Stimulated activated CD4-positive, alpha-beta T cell treated with anti-CD3 and anti-CD28 coated beads, Interleukin-4, amount 100 ng/mL, for 24 hours (primary cell): Measurements from ENCODE around the gene NQO2.
"Not testable (repeated sequence)": the region's sequence is repeated elsewhere in the genome, so short reads cannot be mapped to it uniquely, and the experiment has no call there.

Experiments used
- DNase-seq: peaks from one replicate; pipeline ENCODE4 v3.0.0-alpha.2; 2020

NQO2 gene

GRCh38 chr6:3016473-3017280 is 17.0 kb downstream of the NQO2 start:
- DNase-seq, result no peak

DNA sequence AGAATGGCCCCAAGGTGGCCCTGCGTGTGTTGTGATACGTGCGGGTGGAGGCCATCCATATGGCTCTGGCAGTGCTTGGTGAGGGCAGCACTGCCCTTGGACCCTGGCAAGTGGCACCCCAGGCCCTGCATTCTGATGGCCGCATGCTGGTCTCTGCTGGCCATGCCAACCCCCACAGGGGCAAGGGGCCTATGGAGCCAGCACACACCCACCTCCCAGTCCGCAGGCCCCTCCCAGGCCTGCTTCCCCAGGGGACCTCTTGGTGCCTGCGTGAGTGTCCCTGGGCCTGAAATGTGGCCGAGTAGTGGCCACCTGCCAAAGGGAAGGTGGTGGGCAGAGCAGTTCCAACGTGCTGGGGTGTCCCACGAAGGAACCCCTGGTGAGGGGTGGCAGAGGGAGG is 17.6 kb downstream of the NQO2 start:
- DNase-seq, result no peak

GRCh38 chr6:3019065-3019464 is 19.4 kb downstream of the NQO2 start:
- no peak for DNase-seq

GRCh38 chr6:3019749-3020320 is 20.1 kb downstream of the NQO2 start:
- DNase-seq, result no peak

DNA sequence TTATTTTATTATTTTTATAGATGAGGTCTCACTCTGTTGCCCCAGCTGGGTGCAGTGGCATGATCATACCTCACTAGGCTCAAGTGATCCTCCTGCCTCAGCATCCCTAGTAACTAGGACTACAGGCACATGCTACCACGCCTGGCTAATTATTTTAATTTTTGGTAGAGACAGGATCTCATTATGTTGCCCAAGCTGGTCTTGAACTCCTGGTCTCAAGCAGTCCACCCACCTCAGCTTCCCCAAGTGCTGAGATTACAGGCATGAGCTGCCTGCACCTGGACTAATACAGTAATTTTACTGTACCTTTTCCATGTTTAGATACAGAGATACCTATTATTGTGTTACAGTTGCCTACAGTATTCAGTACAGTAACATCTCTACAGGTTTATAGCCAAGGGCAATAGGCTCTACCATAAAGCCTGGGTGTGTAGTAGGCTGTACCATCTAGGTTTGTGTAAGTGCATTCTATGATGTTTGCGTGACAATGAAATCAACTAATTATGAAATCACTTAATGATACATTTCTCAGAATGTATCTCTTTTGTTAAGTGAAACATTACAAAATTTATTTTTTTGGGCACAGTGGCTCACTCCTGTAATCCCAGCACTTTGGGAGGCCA is 21.4 kb downstream of the NQO2 start:
- DNase-seq, result not testable (repeated sequence)

DNA sequence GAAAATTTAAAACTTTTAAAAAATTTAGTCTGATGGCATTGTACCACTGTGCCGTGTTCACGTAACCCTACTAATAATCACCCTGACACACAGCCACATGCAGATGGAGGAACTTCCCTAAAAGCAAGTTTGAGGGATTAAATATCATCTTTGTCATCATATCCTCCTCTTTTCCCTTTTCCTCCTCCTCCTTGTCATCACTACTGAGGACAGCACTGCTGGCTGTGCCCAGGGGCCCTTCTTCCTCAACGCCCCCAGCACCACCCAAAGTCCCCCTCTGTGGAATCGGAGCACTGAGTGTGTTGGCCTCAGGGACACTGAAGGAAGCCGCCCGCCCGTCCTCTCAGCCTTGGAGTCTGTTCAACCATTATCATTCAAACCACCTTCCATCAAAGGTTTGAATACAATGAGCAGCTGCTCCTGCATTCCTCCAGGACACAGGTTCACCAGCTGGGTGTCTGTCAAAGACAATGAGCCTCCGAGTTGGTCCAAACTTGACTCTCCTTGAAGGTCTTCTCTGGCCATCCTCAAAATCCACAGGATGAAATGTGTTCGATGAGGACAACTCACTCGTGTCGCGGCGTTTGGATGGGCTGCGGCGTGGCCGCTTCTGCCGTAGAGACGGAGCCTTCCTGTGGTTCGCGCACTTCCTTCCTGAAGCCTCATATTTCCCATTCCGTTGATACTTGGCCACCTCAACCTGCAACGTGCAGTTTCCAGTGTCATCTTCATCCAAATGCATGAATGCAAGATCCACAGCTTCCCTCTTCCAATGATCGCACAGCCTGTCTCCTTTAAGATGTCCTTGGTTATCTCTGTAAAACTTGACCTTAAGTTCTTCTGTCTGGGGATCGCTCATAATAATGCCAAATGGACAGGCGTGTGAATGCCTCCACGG is 23.3 kb downstream of the NQO2 start:
- DNase-seq, result peak; percentile 34

DNA sequence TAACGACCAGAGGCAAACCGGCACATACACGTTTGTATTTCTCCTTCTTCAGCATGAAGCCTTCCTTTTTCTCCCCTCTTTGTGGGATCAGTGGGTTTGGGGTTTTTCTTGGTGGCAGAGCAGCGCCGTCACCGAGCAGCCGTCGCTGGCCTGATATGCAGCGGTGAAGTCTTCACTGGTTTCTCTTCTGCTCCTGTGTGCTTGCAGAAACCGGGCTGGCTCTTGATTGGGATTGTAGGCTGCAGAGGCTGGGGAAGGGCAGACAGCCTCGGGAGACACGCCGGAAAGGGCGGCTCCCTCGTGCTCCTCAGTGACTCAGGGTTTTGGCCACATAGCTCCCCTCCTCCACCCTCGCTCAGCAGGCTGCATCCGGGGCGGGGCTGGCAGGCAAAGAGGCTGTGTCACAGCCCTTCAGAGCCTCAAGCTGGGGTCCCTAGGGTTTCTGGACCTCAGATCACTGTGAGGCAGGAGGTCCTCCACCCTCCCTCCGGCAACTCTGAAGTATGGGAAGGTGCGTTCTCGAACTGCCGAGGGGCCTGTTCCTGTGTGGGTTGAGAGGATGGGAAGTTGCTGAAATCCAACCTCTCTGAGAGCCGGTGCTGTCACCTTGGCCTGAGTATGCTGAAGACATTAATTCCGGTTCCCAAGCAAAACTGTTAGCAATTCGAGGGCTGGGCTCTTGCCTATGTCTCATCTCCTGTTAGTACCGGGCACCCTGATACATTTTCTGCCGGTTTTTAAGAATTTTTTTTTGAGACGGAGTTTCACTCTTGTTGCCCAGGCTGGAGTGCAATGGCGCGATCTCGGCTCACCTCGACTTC is 24.2 kb downstream of the NQO2 start:
- peak; percentile 92 for DNase-seq

GRCh38 chr6:3026791-3027626 is 27.3 kb downstream of the NQO2 start:
- DNase-seq, result peak; percentile 24

- not testable (repeated sequence) for DNase-seq
These were observed 28.5 kb downstream of the NQO2 start for GRCh38 chr6:3028156-3028555.

- no peak for DNase-seq
These were observed 32.4 kb downstream of the NQO2 start for GRCh38 chr6:3031857-3032640.

- DNase-seq, result no peak
These were observed 33.3 kb downstream of the NQO2 start for GRCh38 chr6:3032986-3033385.

GRCh38 chr6:3033652-3034051 is 34.0 kb downstream of the NQO2 start:
- no peak for DNase-seq

- DNase-seq, result no peak
These were observed 35.7 kb downstream of the NQO2 start for GRCh38 chr6:3035397-3035796.

- no peak for DNase-seq
These were observed 37.4 kb downstream of the NQO2 start for GRCh38 chr6:3036861-3037637.

GRCh38 chr6:3037638-3038365 is 38.1 kb downstream of the NQO2 start:
- no peak for DNase-seq

DNA sequence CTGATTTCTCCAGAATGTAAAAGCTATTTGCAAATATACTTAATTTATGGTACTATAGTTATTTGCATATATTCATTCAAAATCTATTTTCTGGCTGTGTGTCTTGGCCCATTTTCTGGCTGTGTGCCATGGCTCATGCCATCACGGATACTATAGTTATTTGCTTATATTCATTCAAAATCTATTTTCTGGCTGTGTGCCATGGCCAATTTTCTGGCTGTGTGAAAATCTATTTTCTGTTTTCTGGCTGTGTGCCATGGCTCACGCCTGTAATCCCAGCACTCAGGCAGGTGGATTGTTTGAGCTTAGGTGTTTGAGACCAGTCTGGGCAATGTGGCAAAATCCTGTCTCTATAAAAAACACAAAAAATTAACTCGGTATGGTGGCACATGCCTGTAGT is 39.7 kb downstream of the NQO2 start:
- no peak for DNase-seq

DNA sequence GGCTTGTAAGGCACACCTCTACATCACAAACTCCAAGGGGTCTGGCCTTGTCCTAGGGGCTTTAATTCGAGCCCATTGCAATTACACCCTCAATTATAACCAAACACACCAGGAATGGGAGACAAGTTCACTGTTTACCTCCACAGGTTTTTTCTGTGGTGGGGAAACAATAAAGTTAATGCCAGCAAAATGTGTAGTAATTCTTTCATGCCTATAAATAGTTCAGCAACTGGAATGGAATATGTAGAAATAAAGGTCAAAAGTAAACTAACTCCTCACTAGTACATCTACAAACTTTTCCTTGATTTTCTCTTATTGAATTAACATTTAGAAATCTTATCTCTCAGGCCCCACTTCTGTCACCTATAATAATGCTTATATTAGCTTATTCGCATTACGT is 41.5 kb downstream of the NQO2 start:
- no peak for DNase-seq

- DNase-seq, result no peak
These were observed 41.9 kb downstream of the NQO2 start for GRCh38 chr6:3041606-3042005.

GRCh38 chr6:3045369-3045768 is 45.7 kb downstream of the NQO2 start:
- no peak for DNase-seq
